IMR-90 (cell line): ENCODE measurements around the gene REV3L. TPM values are rescaled to one million over a fixed set of nuclear protein-coding genes. Genes with fewer than 3 reads are reported as not detected.
A peak's percentile ranks its signal among the peaks of the same experiment; 100 is the strongest.

Experiments
- ATAC-seq: fragments of 200-7000 bp; cut with Tn5 transposase; 2 replicates; pipeline ENCODE4 v1.9.1; 2020; ENCODE audit warnings: low read depth, mild to moderate bottlenecking, moderate library complexity
- BruUV-seq: library from RNA; stranded (reverse); fragments of 400-500 nt; replicated peaks from 2 replicates; lab custom pipeline; 2021; lab: Mats Ljungman, UMichigan
- CTCF ChIA-PET: fragments of 300-600 bp; formaldehyde crosslinking; extraction: SDS; loops from one replicate; lab custom pipeline; 2021; ENCODE audit warnings: antibody characterized with exemption; lab: Yijun Ruan, JAX
- POLR2A ChIA-PET: fragments of 300-600 bp; sonication (Branson Sonifier 250); formaldehyde crosslinking; loops from one replicate; lab custom pipeline; 2022; ENCODE audit warnings: antibody characterized with exemption; ENCODE audit not compliant: unreplicated experiment; lab: Charles Lee
- DNase-seq: peaks from one replicate; pipeline ENCODE4 v3.0.0; 2013
- H2AFZ ChIP-seq: replicated peaks from 2 replicates; pipeline ENCODE3; 2013; ENCODE audit warnings: low read length, mild to moderate bottlenecking; ENCODE audit not compliant: poor library complexity
- H2AK5ac ChIP-seq: 2 replicates; pipeline ENCODE4 v1.6.1; 2013; ENCODE audit warnings: low read depth, low read length, inconsistent platforms
- H2AK9ac ChIP-seq: replicated peaks from 2 replicates; pipeline ENCODE3; 2013; ENCODE audit warnings: mild to moderate bottlenecking, low read depth, low read length, moderate library complexity; ENCODE audit not compliant: poor library complexity
- H2BK120ac ChIP-seq: 2 replicates; pipeline ENCODE4 v1.6.1; 2013; ENCODE audit warnings: low read depth, low read length, inconsistent platforms
- H2BK15ac ChIP-seq: 3 replicates; pipeline ENCODE4 v1.6.1; 2013; ENCODE audit warnings: low read depth, low read length, inconsistent platforms
- H2BK20ac ChIP-seq: 2 replicates; pipeline ENCODE4 v1.6.1; 2013; ENCODE audit warnings: low read depth, mild to moderate bottlenecking, inconsistent platforms, low read length, moderate library complexity
- H2BK5ac ChIP-seq: 2 replicates; pipeline ENCODE4 v1.6.1; 2013; ENCODE audit warnings: mild to moderate bottlenecking, low read depth, low read length, inconsistent platforms; ENCODE audit not compliant: poor library complexity, severe bottlenecking
- H3K14ac ChIP-seq: replicated peaks from 2 replicates; pipeline ENCODE4 v1.6.1; 2013; ENCODE audit warnings: low read depth, low read length, inconsistent platforms
- H3K18ac ChIP-seq: 2 replicates; pipeline ENCODE4 v1.6.1; 2013; ENCODE audit warnings: low read depth, low read length, control low read depth
- H3K23ac ChIP-seq: 2 replicates; pipeline ENCODE4 v1.6.1; 2013; ENCODE audit warnings: low read depth, low read length, inconsistent platforms
- H3K27ac ChIP-seq: 2 replicates; pipeline ENCODE4 v1.5.1; 2013; ENCODE audit warnings: mild to moderate bottlenecking, control low read depth, low read length; ENCODE audit not compliant: insufficient read depth
- H3K27me3 ChIP-seq: 2 replicates; pipeline ENCODE4 v1.6.1; 2013; ENCODE audit warnings: low read length; ENCODE audit not compliant: control insufficient read depth, insufficient read depth
- H3K36me3 ChIP-seq: 2 replicates; pipeline ENCODE4 v1.6.1; 2013; ENCODE audit warnings: low read length, mixed read lengths; ENCODE audit not compliant: control insufficient read depth, insufficient read depth
- H3K4ac ChIP-seq: 2 replicates; pipeline ENCODE4 v1.6.1; 2013; ENCODE audit warnings: low read depth, low read length, inconsistent platforms
- H3K4me1 ChIP-seq: 2 replicates; pipeline ENCODE4 v1.6.1; 2013; ENCODE audit warnings: low read length, mixed read lengths; ENCODE audit not compliant: control insufficient read depth, insufficient read depth
- H3K4me2 ChIP-seq: 2 replicates; pipeline ENCODE4 v1.6.1; 2013; ENCODE audit warnings: low read depth, mild to moderate bottlenecking, control low read depth, low read length, moderate library complexity
- H3K4me3 ChIP-seq: 2 replicates; pipeline ENCODE4 v1.5.1; 2013; ENCODE audit warnings: low read depth, mild to moderate bottlenecking, control low read depth, low read length, moderate library complexity; ENCODE audit not compliant: insufficient read depth
- H3K56ac ChIP-seq: 2 replicates; pipeline ENCODE4 v1.6.1; 2013; ENCODE audit warnings: low read length, inconsistent platforms; ENCODE audit not compliant: insufficient read depth; ENCODE audit errors: extremely low read depth
- H3K79me1 ChIP-seq, 2 experiments: 2 replicates each; pipeline ENCODE4 v1.6.1; 2013; ENCODE audit warnings: low read length in 2 of 2, inconsistent platforms in 1 of 2, low read depth in 1 of 2
- H3K9ac ChIP-seq: 2 replicates; pipeline ENCODE4 v1.6.1; 2013; ENCODE audit warnings: low read depth, low read length, control low read depth
- H3K9me1 ChIP-seq: 2 replicates; pipeline ENCODE4 v1.6.1; 2013; ENCODE audit warnings: low read length, inconsistent platforms; ENCODE audit not compliant: insufficient read depth
- H3K9me3 ChIP-seq: 2 replicates; pipeline ENCODE4 v1.6.1; 2013; ENCODE audit warnings: low read length; ENCODE audit not compliant: control insufficient read depth, insufficient read depth
- H4K20me1 ChIP-seq: 2 replicates; pipeline ENCODE4 v1.6.1; 2013; ENCODE audit warnings: low read length, inconsistent platforms; ENCODE audit not compliant: insufficient read depth
- H4K5ac ChIP-seq: 2 replicates; pipeline ENCODE4 v1.6.1; 2013; ENCODE audit warnings: mild to moderate bottlenecking, low read depth, low read length, control low read depth
- H4K8ac ChIP-seq, 2 experiments: 2 replicates each; pipeline ENCODE4 v1.6.1; 2013; ENCODE audit warnings: low read depth in 2 of 2, low read length in 2 of 2, control low read depth in 1 of 2, inconsistent platforms in 1 of 2
- H4K91ac ChIP-seq: 2 replicates; pipeline ENCODE4 v1.6.1; 2013; ENCODE audit warnings: low read depth, low read length, inconsistent platforms; ENCODE audit not compliant: insufficient read depth
- CTCF ChIP-seq: conservative IDR thresholded peaks from 2 replicates; pipeline ENCODE4 v1.5.1; 2012; ENCODE audit warnings: mild to moderate bottlenecking, low read depth, low read length, improper control_type of control experiment
- ELK1 ChIP-seq: fragments of 150-350 bp; IDR thresholded peaks from 2 replicates; pipeline ENCODE4 v1.6.1; 2016; ENCODE audit warnings: low read depth, mild to moderate bottlenecking, low read length, moderate library complexity, borderline replicate concordance
- FOS ChIP-seq: fragments of 150-350 bp; IDR thresholded peaks from 2 replicates; pipeline ENCODE4 v1.6.1; 2016; ENCODE audit warnings: low read depth, low read length
- MAFK ChIP-seq: IDR thresholded peaks from 2 replicates; pipeline ENCODE4 v1.6.1; 2012; ENCODE audit warnings: low read depth, low read length, improper control_type of control experiment
- RAD21 ChIP-seq: IDR thresholded peaks from 2 replicates; pipeline ENCODE4 v1.6.1; 2012; ENCODE audit warnings: low read length, improper control_type of control experiment
- RCOR1 ChIP-seq: IDR thresholded peaks from 2 replicates; pipeline ENCODE4 v1.6.1; 2012; ENCODE audit warnings: mild to moderate bottlenecking, low read length, improper control_type of control experiment; ENCODE audit not compliant: insufficient replicate concordance
- SMC3 ChIP-seq: fragments of 150-350 bp; IDR thresholded peaks from 2 replicates; pipeline ENCODE4 v1.6.1; 2016; ENCODE audit warnings: low read depth, mild to moderate bottlenecking, antibody characterized with exemption, low read length, moderate library complexity
- WGBS, 2 experiments: methylation state at CpG; one replicate each; pipeline versions ENCODE4 v1.1.5 to v1.1.7; 2013; ENCODE audit warnings: missing lambda C conversion rate in 2 of 2; ENCODE audit not compliant: insufficient read length in 1 of 2; ENCODE audit errors: extremely low coverage in 2 of 2; 5-methylcytosine and 5-hydroxymethylcytosine counted together
- dilution Hi-C: fragments of 300-500 bp; cut with HindIII; formaldehyde crosslinking; loops from one replicate; pipeline ENCODE4 v1.14.3; 2018; ENCODE audit warnings: low sequenced_read_pairs; ENCODE audit not compliant: unreplicated experiment
- in situ Hi-C: fragments of 300-500 bp; cut with MboI; formaldehyde crosslinking; loops from 3 replicates; pipeline ENCODE4 v1.14.3; 2019; ENCODE audit warnings: low sequenced_read_pairs, inconsistent platforms, mixed read lengths
- intact Hi-C: fragments of 100-400 bp; cut with micrococcal nuclease; formaldehyde crosslinking; loops from 2 replicates; pipeline ENCODE4 v1.10.0; 2022
- polyA plus RNA-seq, 3 experiments: library from polyadenylated mRNA; depleted of rRNA; stranded (reverse); fragments of >200 nt; gene quantifications; 2 replicates each; pipeline ENCODE4 v1.2.3, GENCODE V29; 2012; ENCODE audit warnings: low replicate concordance in 1 of 3
- total RNA-seq: library from RNA; depleted of rRNA; stranded (reverse); fragments of >200 nt; gene quantifications from 2 replicates; pipeline ENCODE4 v1.2.3, GENCODE V29; 2012
- TF ChIP-seq, protein P1 (sequence below): fragments of 150-350 bp; IDR thresholded peaks from 2 replicates; pipeline ENCODE4 v1.6.1; 2017; ENCODE audit warnings: mild to moderate bottlenecking, antibody characterized with exemption, low read length, low read depth

The REV3L gene
- total and polyA plus RNA-seq, 2 of the 4 experiments (the other 2 are of a cell fraction), result 7.4 to 15.4 TPM

- no peak overlapping the region for H4K91ac ChIP-seq
- no peak overlapping the region for H3K23ac ChIP-seq
- H2BK120ac ChIP-seq, result no peak overlapping the region
- H3K56ac ChIP-seq, result no peak overlapping the region
- peak; percentile 81 for DNase-seq
- no peaks in the 10 kb centered on the region for H3K9me3 ChIP-seq
- TF ChIP-seq, protein P1, sequence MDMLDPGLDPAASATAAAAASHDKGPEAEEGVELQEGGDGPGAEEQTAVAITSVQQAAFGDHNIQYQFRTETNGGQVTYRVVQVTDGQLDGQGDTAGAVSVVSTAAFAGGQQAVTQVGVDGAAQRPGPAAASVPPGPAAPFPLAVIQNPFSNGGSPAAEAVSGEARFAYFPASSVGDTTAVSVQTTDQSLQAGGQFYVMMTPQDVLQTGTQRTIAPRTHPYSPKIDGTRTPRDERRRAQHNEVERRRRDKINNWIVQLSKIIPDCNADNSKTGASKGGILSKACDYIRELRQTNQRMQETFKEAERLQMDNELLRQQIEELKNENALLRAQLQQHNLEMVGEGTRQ, result no peak
- TF ChIP-seq RCOR1, result no peak
- TF ChIP-seq CTCF, result no peak
- TF ChIP-seq ELK1, result no peak
- TF ChIP-seq RAD21, result no peak
- 0 out of 2 replicates have a peak, but pooled peaks have one; percentile 18 for TF ChIP-seq FOS
- no peak for TF ChIP-seq SMC3
- peak; percentile 43 for TF ChIP-seq MAFK
- H2BK15ac ChIP-seq, result no peak overlapping the region
- no peak overlapping the region for H3K18ac ChIP-seq
- in situ Hi-C loops (loop anchor here (10.0 kb wide), 1 partner anchor 199 kb away; no protein-coding TSS in a partner anchor), intact Hi-C loops (no loop called here), dilution Hi-C loops (no loop called here)
- BruUV-seq, result no TSS peak
- H3K4me2 ChIP-seq, result no peak overlapping the region
- no peak overlapping the region for H3K14ac ChIP-seq
- no peaks in the 10 kb centered on the region for H3K27me3 ChIP-seq
- H3K36me3 ChIP-seq, result peaks cover 18% of the 10 kb centered on the region
- no peak overlapping the region for H4K8ac ChIP-seq
- no peak overlapping the region for H4K5ac ChIP-seq
- peaks cover 3% of the 10 kb centered on the region for H3K9me1 ChIP-seq
- peaks cover 27 to 64% of the 10 kb centered on the region in 2 experiments for H3K79me1 ChIP-seq
- peaks cover 12% of the 10 kb centered on the region; the same call in 1 of the 2 replicates for H4K20me1 ChIP-seq
- ChIA-PET CTCF (interaction anchor here (0.6 kb wide), 1 partner anchor 93 kb away, joined by 5 read pairs; no protein-coding TSS in a partner anchor), POLR2A (no interaction called here)
- H2AK5ac ChIP-seq, result no peak overlapping the region
- peak overlapping the region; percentile 32 for H2BK5ac ChIP-seq
- H2BK20ac ChIP-seq, result no peak overlapping the region
- no peak overlapping the region for H3K4ac ChIP-seq
- H3K4me1 ChIP-seq, result peaks cover 8% of the 10 kb centered on the region
- H2AK9ac ChIP-seq, result no peak overlapping the region
- no peak overlapping the region for H3K4me3 ChIP-seq
- no CpG with 5 or more reads among the region's 6 CpGs for WGBS, 2 experiments
- peak; percentile 94 for ATAC-seq
- H3K27ac ChIP-seq, result no peak overlapping the region
- no peak overlapping the region for H3K9ac ChIP-seq
- peak overlapping the region; percentile 7 for H2AFZ ChIP-seq
Measured at GRCh38 chr6:111265842-111266241, 217.2 kb downstream of the REV3L start.
